Rectal smooth muscle tissue (tissue), 1 donor: ENCODE measurements around the gene HSBP1L1.

Source experiments
- H3K27ac ChIP-seq: one replicate; pipeline ENCODE4 v1.7.0; 2013; ENCODE audit warnings: low read depth, low read length, inconsistent platforms
- H3K27me3 ChIP-seq: one replicate; pipeline ENCODE4 v1.7.0; 2013; ENCODE audit warnings: low read length; ENCODE audit not compliant: control insufficient read depth, insufficient read depth
- H3K36me3 ChIP-seq: one replicate; pipeline ENCODE4 v1.7.0; 2013; ENCODE audit warnings: low read length; ENCODE audit not compliant: control insufficient read depth, insufficient read depth
- H3K4me1 ChIP-seq: one replicate; pipeline ENCODE4 v1.7.0; 2013; ENCODE audit warnings: low read length; ENCODE audit not compliant: control insufficient read depth, insufficient read depth
- H3K4me3 ChIP-seq: one replicate; pipeline ENCODE4 v1.7.0; 2013; ENCODE audit warnings: low read length
- H3K9ac ChIP-seq: one replicate; pipeline ENCODE4 v1.7.0; 2013; ENCODE audit warnings: low read length

Gene HSBP1L1

DNA sequence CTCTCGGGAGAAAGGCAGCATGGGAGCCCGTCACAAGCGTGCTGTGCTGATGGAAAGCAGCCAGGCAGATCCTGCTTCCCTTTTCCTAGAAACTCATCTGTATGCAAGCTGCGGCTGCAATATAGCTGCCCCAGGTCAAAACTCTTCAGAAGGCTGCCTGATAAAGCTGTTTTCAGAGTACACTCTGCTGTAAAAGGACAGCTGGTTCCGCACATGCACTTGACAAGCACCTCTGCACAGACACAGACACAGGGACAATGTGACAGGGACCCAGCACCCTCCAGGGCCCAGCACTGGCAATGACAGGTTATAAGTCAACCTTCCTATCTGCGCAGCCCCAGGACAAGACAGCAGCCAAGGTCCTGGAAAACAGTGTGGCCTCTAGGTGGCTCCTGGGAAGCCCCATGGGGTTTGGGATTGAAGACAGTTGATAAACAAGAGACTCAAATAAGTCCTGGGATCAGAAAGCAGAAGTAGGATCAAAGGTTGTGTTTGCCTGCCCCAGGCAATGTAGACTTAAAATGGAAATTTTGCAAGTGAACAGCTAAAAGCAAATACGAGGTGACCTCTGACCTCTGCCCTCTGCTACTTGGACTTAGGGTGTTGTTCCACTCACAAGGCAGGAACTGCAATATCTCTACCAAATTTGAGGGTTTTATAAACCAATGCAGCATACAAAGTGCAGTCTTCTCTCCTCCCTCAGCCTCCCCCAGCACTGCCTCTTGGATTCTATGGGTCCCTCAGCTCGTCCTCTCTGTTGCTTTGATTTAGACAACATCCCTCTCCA is 29.9 kb upstream of the HSBP1L1 start:
- Histone ChIP-seq H3K36me3 (peaks cover 2% of the 10 kb centered on the region), H3K4me1 (no peaks in the 10 kb centered on the region), H3K4me3 (no peak overlapping the region), H3K27ac (no peak overlapping the region), H3K27me3 (no peaks in the 10 kb centered on the region), H3K9ac (no peak overlapping the region)

DNA sequence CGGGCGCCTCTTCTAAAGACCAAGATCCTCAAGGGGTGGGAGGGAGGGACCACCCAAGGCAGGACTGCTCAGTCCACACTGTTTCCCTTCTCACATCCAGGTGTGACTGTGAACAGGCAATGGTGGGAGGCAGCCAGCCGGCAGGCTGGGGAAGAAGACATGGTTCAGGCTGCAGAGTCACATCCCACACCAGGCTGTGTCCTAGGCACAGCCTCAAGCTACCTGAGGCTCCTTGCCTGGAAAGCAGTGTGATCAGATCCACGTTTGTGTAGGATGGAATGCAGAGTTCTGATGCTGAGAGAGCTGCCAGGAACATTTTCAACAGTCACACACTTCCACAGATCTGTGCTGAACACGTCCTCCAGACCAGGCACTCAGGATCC is 29.4 kb upstream of the HSBP1L1 start:
- H3K36me3 ChIP-seq, result peaks cover 2% of the 10 kb centered on the region
- H3K27ac ChIP-seq, result no peak overlapping the region
- no peaks in the 10 kb centered on the region for H3K27me3 ChIP-seq
- no peak overlapping the region for H3K4me3 ChIP-seq
- H3K4me1 ChIP-seq, result no peaks in the 10 kb centered on the region
- no peak overlapping the region for H3K9ac ChIP-seq

DNA sequence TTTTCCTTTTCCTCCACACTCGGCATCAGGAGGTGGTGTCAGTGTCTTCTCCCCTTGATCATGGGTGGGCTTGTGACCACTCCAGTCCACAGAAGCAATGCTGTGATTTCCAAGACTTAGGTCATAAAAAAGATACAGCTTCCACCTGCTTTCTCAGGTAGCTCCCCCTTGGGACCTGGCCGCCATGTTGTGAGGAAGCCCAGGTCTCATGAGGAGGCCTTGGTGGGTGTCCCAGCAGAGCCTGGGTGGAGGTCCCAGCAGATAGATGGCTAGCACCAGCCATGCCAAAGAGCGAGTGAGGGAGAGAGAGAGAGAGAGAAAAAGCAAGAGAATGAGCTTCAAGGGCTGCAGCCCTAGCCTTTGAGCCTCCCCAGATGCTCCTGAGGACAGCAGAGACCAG is 28.9 kb upstream of the HSBP1L1 start:
- no peaks in the 10 kb centered on the region for H3K27me3 ChIP-seq
- H3K27ac ChIP-seq, result no peak overlapping the region
- H3K4me1 ChIP-seq, result no peaks in the 10 kb centered on the region
- no peak overlapping the region for H3K4me3 ChIP-seq
- peaks cover 4% of the 10 kb centered on the region for H3K36me3 ChIP-seq
- H3K9ac ChIP-seq, result no peak overlapping the region

DNA sequence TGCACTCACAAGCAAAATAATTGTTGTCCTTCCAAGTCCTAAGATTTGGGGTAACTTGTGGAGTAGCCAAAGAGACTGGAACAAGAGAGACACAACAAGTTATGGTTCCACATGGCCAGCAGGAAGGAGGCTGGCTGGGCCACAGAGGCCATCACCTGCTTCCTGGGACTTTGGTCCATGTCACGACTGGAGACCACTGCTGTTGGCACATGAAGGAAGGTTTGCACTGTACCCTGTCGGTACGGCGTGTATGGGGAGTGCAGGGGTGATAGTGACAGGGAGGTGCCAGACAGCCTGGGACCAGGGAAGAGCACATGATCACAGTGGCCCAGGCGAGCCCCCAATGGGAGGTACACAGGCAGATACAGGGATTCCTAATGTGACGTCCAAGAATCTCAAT is 28.5 kb upstream of the HSBP1L1 start:
- H3K27me3 ChIP-seq, result no peaks in the 10 kb centered on the region
- no peak overlapping the region for H3K4me3 ChIP-seq
- H3K4me1 ChIP-seq, result no peaks in the 10 kb centered on the region
- H3K36me3 ChIP-seq, result peaks cover 6% of the 10 kb centered on the region
- no peak overlapping the region for H3K9ac ChIP-seq
- H3K27ac ChIP-seq, result no peak overlapping the region

DNA sequence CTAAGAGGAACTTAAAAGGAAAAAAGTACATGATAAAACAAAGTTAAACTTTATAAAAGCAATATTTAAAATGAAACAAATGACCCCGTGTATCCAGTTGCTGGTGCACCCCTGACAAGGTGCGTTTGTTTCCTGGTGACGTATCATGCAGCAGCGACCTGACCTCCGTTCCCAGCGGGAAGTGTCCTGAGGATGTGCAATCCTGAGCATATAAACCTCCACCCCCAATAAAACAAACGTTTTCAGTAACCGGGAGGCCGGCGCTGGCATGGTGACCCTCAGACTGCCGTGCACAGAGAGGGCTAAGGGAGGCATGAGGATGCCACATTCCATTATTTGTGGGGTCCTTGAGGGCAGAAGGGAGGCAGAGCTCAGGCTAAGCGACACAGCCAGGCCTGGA is 27.8 kb upstream of the HSBP1L1 start:
- Histone ChIP-seq H3K4me1 (no peaks in the 10 kb centered on the region), H3K27ac (no peak overlapping the region), H3K4me3 (no peak overlapping the region), H3K36me3 (peaks cover 13% of the 10 kb centered on the region), H3K9ac (no peak overlapping the region), H3K27me3 (no peaks in the 10 kb centered on the region)

DNA sequence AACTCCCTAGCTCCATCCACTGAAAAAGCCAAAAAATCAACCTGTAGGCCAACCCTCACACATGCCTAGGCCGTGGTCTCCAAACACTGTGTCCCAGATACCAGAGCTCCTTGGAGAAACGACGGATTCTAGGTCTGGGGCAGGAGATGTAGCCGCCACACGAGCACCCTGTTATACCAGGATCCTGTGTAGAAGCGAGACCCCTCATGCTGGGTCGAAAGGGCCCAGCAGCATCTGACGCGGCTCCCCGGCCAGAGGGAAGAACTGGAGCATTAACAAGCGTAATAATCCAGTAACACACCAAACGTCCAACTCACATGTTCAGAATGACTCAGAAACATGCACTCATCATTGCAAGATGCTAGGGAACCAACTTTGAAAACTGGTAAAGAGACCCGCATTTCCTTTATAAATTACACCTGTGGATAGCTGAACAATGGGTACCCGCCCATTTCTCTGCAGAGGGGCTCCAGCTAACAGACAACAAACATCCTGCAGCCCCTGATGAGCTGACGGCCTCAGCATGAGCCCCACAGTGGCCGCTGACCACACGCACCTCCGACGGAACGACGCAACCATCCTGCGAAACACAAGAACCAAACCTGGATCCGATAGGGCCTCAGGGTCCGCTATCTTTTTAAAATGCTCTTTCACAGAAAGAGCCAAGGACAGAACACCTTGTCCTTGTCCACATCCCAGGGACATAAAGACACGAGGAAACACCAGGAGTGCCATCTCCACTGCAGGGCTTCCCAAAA is 27.2 kb upstream of the HSBP1L1 start:
- H3K27ac ChIP-seq, result no peak overlapping the region
- H3K27me3 ChIP-seq, result no peaks in the 10 kb centered on the region
- no peak overlapping the region for H3K4me3 ChIP-seq
- H3K4me1 ChIP-seq, result no peaks in the 10 kb centered on the region
- H3K36me3 ChIP-seq, result peaks cover 18% of the 10 kb centered on the region
- no peak overlapping the region for H3K9ac ChIP-seq

DNA sequence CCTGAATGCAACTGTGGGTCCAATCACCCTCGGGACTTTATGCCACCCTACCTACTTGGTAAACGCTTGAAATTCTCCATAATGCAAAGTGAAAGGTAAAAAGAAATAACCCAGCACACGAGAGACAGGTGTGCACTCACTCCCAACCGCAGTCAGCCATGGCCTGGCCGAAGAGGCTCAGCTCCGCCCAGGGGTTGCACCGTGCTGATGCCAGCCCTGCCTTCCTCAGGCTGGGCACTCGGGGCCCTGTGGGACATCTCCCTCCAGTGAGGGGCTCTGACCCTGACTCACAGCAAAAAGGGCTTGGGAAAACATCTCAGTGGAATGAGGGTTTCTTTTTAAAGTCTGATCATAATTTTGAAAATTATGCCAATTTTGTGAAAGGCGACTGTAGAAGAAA is 26.2 kb upstream of the HSBP1L1 start:
- no peak overlapping the region for H3K9ac ChIP-seq
- H3K4me3 ChIP-seq, result no peak overlapping the region
- H3K36me3 ChIP-seq, result peaks cover 22% of the 10 kb centered on the region
- no peaks in the 10 kb centered on the region for H3K27me3 ChIP-seq
- H3K27ac ChIP-seq, result no peak overlapping the region
- H3K4me1 ChIP-seq, result no peaks in the 10 kb centered on the region

DNA sequence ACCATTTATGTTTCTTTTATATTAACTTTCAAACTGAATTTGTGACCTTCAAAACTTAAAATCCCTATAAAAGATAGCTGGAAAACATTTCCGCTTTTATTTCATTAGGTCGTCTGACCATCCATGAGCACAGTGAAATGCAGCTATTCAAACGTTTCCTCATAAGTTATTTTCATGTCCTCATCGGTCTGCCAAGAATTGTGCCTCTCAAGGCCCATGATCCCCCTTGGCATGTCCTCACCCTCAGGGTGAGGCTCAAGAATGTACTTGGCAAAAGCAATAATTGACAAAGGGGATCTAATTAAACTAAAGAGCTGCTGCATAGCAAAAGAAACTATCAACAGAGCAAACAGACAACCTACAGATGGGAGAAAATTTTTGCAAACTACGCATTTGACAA is 25.3 kb upstream of the HSBP1L1 start:
- H3K4me1 ChIP-seq, result no peaks in the 10 kb centered on the region

DNA sequence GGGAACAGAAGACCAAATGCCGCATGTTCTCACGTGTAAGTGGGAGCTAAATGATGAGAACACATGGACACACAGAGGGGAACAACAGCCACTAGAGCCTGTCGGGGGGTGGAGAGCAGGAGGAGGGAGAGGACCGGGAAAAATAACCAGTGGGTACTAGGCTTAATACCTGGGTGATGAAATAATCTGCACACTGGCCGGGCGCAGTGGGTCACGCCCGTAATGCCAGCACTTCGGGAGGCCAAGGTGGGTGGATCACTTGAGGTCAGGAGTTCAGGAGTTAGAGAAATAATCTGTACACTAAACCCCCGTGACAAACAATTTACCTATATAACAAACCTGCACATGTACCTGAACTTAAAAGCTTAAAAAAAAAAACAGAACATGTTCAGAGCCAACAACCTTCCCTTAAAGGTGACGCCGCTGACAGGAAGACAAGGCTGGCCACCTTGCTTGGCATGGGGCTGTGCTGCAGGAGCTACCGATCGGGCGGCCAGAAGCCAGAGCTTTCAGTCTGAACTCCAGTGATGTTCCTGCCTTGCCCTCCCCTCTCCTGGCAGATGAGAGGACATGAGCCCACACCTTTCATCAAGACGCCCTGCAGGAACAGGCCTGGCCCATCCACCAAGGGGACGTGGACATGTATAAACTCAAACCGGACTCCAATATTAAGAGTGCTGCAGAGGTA is 24.2 kb upstream of the HSBP1L1 start:
- H3K27me3 ChIP-seq, result no peaks in the 10 kb centered on the region
- H3K9ac ChIP-seq, result no peak overlapping the region
- H3K27ac ChIP-seq, result no peak overlapping the region
- H3K4me3 ChIP-seq, result no peak overlapping the region
- H3K36me3 ChIP-seq, result peaks cover 19% of the 10 kb centered on the region
- no peaks in the 10 kb centered on the region for H3K4me1 ChIP-seq

More for the DNA sequence above, 25.3 kb upstream of the HSBP1L1 start:
- Histone ChIP-seq H3K27ac (no peak overlapping the region), H3K36me3 (peaks cover 22% of the 10 kb centered on the region), H3K27me3 (no peaks in the 10 kb centered on the region), H3K9ac (no peak overlapping the region), H3K4me3 (no peak overlapping the region)

DNA sequence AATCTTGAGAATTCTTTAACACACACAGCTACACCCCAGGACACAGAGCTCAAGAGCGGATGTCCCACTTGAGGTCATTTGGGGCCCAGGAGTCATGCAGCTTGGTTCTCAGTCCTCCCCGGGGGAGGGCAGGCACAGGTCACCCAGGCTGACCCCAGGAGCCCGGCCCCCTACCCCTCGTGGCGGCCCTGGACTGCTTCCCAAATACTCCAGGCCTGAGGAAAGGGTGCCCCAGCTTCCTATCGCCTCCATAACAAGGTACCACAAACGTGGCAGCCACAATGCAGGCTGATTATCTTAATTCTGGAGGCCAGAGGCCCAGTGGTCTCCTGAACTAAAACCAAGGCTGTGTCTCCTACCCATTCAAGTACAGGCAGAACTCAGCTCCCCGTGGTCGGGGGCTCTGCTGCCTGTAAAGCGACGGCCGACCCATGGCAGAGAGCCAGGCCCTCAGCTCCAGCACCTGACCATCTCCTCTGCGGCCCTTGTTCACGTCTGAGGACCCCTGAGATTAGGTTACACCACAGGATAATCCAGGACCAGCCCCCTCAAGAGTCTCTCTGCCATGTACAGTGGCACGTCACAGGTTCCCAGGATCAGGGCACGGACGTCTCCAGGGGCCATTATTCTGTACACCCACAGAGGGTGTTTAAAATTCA is 23.5 kb upstream of the HSBP1L1 start:
- no peak overlapping the region for H3K27ac ChIP-seq
- H3K27me3 ChIP-seq, result no peaks in the 10 kb centered on the region
- H3K9ac ChIP-seq, result no peak overlapping the region
- H3K4me1 ChIP-seq, result no peaks in the 10 kb centered on the region
- no peak overlapping the region for H3K4me3 ChIP-seq
- peaks cover 22% of the 10 kb centered on the region for H3K36me3 ChIP-seq

DNA sequence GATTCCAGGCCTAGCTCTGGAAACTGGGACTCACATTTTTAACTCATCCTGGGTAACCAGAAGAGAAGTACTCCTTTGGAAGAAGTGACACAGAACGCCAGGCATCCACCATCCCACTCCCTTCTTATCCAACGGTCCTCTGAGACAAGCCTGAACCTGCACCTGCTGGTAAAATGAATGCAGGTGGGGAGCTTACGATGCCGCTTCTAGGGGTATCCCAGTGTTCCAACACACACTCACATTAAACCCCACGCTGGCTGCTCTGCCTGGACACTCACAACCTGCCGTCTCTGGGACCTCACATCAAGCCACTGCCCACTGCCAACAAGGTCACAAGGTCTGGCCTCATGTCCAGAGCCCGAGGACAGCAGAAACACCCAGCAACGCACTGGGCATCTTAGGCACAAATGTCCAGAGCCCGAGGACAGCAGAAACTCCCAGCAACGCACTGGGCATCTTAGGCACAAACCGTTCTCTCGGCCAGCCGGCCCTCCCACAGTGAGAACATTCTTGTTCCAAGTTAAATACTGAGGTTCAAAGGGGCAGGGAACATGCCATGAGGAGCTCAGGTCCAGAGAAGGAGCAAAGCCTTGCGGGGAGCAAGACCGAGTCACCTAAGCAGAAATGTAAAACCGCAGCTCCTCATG is 22.8 kb upstream of the HSBP1L1 start:
- no peak overlapping the region for H3K27ac ChIP-seq
- H3K36me3 ChIP-seq, result peaks cover 22% of the 10 kb centered on the region
- H3K9ac ChIP-seq, result no peak overlapping the region
- H3K4me3 ChIP-seq, result no peak overlapping the region
- H3K4me1 ChIP-seq, result no peaks in the 10 kb centered on the region
- no peaks in the 10 kb centered on the region for H3K27me3 ChIP-seq

DNA sequence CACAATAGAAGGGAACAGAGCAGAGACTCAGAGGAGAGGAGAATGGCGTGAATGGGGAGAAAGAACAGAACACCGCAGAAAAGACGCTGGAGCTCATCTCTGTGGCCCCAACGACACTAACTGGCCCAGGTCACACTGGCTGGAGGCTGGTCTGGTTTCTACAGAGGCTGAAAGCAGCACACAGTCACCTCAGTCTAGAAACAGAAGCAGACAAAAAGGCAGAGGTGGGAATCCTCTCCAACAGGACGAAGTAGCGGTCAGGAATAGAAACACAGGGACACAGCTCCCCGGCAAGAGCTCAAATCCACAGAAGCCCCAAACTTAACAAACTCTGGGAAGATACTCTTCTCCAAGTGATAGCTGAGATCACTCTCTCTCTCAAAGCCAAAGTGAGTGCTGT is 22.2 kb upstream of the HSBP1L1 start:
- Histone ChIP-seq H3K27ac (no peak overlapping the region), H3K36me3 (peaks cover 22% of the 10 kb centered on the region), H3K27me3 (no peaks in the 10 kb centered on the region), H3K4me3 (no peak overlapping the region), H3K4me1 (no peaks in the 10 kb centered on the region), H3K9ac (no peak overlapping the region)
